Measurements from ENCODE around the gene TMEM176A.

DNA sequence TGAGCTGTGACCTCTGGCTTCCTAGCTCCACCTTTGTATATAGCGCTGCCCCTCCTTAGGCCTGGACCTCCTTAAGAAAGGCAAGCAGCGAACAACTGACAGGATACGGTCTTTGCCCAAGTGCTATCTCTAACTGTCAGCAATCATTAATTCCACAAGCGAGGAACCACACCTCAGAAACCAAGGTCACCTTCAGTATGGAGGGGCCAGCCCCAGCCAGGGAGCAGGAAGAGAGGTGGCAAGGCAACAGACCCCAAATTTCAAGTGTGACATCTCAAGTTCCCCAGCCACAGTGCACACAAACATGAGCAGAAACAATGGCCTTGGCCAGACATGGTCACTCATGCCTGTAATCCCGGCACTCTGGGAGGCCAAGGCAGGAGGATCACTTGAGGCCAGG, 47.0 kb downstream of the TMEM176A start:
- TF ChIP-seq, protein P1, sequence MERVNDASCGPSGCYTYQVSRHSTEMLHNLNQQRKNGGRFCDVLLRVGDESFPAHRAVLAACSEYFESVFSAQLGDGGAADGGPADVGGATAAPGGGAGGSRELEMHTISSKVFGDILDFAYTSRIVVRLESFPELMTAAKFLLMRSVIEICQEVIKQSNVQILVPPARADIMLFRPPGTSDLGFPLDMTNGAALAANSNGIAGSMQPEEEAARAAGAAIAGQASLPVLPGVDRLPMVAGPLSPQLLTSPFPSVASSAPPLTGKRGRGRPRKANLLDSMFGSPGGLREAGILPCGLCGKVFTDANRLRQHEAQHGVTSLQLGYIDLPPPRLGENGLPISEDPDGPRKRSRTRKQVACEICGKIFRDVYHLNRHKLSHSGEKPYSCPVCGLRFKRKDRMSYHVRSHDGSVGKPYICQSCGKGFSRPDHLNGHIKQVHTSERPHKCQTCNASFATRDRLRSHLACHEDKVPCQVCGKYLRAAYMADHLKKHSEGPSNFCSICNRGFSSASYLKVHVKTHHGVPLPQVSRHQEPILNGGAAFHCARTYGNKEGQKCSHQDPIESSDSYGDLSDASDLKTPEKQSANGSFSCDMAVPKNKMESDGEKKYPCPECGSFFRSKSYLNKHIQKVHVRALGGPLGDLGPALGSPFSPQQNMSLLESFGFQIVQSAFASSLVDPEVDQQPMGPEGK (CRISPR knock-in tag; IDR thresholded peaks at IDR 0.05; ENCODE audit: borderline replicate concordance), result no peak
- TF ChIP-seq SNAI2 (CRISPR knock-in tag; IDR thresholded peaks at IDR 0.05) (no peak), ARNTL (CRISPR knock-in tag; IDR thresholded peaks at IDR 0.05; ENCODE audit: borderline replicate concordance, low read depth) (no peak), ZNF70 (CRISPR knock-in tag; IDR thresholded peaks at IDR 0.05) (no peak), PPARA (CRISPR knock-in tag; IDR thresholded peaks at IDR 0.05; ENCODE audit: borderline replicate concordance) (no peak), ZFP3 (CRISPR knock-in tag; IDR thresholded peaks at IDR 0.05) (no peak), TOX (CRISPR knock-in tag; IDR thresholded peaks at IDR 0.05; ENCODE audit: borderline replicate concordance) (no peak)
- TF ChIP-seq, protein P2, sequence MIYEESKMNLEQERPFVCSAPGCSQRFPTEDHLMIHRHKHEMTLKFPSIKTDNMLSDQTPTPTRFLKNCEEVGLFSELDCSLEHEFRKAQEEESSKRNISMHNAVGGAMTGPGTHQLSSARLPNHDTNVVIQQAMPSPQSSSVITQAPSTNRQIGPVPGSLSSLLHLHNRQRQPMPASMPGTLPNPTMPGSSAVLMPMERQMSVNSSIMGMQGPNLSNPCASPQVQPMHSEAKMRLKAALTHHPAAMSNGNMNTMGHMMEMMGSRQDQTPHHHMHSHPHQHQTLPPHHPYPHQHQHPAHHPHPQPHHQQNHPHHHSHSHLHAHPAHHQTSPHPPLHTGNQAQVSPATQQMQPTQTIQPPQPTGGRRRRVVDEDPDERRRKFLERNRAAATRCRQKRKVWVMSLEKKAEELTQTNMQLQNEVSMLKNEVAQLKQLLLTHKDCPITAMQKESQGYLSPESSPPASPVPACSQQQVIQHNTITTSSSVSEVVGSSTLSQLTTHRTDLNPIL (CRISPR knock-in tag; IDR thresholded peaks at IDR 0.05; ENCODE audit: low read depth), result no peak
- TF ChIP-seq, protein P3, sequence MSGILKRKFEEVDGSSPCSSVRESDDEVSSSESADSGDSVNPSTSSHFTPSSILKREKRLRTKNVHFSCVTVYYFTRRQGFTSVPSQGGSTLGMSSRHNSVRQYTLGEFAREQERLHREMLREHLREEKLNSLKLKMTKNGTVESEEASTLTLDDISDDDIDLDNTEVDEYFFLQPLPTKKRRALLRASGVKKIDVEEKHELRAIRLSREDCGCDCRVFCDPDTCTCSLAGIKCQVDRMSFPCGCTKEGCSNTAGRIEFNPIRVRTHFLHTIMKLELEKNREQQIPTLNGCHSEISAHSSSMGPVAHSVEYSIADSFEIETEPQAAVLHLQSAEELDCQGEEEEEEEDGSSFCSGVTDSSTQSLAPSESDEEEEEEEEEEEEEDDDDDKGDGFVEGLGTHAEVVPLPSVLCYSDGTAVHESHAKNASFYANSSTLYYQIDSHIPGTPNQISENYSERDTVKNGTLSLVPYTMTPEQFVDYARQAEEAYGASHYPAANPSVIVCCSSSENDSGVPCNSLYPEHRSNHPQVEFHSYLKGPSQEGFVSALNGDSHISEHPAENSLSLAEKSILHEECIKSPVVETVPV (CRISPR knock-in tag; IDR thresholded peaks at IDR 0.05), result no peak

Measured in SK-N-SH treated with all-trans-retinoic acid at 6 μM for 48 hours (cell line).